Testis (tissue), 2 donors: ENCODE measurements around the gene LPP.

Source experiments
- CTCF ChIP-seq, 3 experiments: fragments of 450-650 bp in 2 of 3; fragments of 200-600 bp in 1 of 3; sonication (generic) in 1 of 3; IDR thresholded peaks; one replicate each; pipeline ENCODE4 v1.5.1; 2016 to 2019; ENCODE audit warnings: antibody characterized with exemption in 3 of 3, mild to moderate bottlenecking in 2 of 3, moderate library complexity in 1 of 3
- POLR2A ChIP-seq: fragments of 450-650 bp; IDR thresholded peaks from one replicate; pipeline ENCODE4 v1.6.1; 2017; ENCODE audit warnings: antibody characterized with exemption, mild to moderate bottlenecking, moderate library complexity

GRCh38 chr3:188602620-188603019, 448.7 kb downstream of the LPP start:
- TF ChIP-seq CTCF (IDR thresholded peaks at IDR 0.05) (no peak), POLR2A (no peak)
